NOMO-1 treated with DMSO at 0.1 percent for 48 hours (cell line): ENCODE data around the gene SLC27A2.
"Not testable (repeated sequence)": the region's sequence is repeated elsewhere in the genome, so short reads cannot be mapped to it uniquely, and the experiment has no call there.

Experiments used
- DNase-seq: peaks from one replicate; lab custom pipeline; 2025; ENCODE audit not compliant: unreplicated experiment; lab: John Stamatoyannopoulos, UW

SLC27A2 gene

GRCh38 chr15:50188793-50189192 lies 6.8 kb downstream of the SLC27A2 start:
- DNase-seq = not testable (repeated sequence)

DNA sequence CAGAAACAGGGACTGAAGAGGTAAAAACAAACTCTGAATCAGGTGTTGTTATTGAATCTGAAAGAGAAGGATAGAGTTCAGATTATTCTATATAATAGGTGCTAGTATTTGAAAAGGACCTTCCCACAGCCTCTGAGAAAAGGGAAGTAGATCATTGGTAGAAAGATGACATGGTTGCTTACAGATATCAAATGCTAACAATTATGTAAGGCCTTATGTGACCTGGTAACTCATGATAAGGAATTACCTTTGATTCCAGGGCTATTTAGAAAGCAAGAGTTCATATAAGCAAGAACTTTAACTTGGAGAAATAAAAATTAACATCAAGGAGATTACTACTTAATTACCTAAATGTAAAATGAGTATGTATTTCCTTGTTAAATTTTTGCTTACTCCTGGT lies 7.6 kb downstream of the SLC27A2 start:
- DNase-seq = peak; percentile 60

DNA sequence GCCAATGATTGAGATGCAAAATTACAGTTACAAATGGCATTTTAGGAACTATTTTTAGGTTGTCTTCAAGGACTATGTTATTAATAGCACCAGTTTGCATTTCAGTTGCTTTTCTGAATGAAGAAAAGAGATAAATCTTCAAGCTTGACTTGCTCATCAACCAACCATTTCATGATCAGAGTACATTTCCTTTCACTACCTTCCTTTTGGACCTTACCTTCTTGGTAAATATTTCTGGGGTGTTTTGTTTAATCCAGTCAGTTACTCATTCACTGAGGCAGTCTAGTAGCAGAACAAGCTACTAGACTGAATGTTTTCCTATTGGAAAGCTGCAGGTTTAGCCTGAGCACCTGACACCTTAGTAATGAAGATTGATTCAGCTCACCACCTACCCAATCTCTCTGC lies 8.2 kb downstream of the SLC27A2 start:
- DNase-seq = no peak

GRCh38 chr15:50190723-50191122 lies 8.7 kb downstream of the SLC27A2 start:
- no peak for DNase-seq

GRCh38 chr15:50192164-50192563 lies 10.2 kb downstream of the SLC27A2 start:
- no peak for DNase-seq

DNA sequence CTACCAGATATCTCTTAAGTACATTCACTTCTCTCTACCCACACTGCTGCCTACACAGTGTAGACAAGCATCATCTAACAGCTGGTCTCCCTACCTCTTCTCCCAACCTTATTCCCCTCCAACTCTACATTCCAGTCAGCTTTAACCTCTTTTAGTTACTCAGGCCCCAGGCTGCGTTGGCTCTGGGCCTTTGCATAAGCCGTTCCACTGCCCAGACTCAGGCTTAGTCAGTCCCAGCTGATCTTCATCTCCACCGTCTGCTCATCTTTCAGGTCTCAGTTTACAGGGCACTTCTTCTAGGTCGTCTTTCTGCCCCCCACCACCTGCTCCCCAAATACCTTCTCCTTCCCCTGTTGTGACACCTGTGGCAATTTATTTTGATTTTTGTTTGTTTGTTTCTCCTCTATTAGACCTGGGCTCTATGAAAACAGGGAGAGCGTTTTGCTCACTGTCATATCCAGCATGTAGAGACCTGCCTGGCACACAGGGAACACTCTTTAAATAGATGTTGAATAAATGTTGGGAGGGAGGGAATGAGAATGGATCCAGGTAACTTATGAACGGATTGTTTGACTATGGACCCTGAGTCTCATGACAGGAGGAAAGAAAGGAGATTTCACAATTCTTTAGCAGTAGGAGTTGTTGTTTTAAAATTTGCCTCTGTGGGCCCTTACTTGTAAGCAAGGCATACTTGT lies 11.1 kb downstream of the SLC27A2 start:
- no peak for DNase-seq

DNA sequence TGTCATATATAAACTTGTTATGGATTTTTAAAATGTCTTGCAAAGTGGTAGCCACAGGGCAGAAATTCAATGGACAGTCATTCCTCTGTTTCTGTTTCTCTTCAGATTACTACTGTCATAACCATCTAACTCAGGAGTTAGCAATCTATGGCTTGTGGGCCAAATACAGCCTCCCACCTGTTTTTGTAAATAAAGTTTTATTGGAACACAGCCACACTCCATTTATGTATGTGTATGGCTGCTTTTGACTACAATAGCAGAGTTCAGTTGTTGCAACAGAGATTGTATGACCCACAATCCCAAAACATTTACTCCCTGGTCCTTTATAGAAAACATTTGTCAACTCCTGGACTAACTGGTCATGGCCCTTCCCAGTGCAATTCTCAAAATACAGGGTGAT lies 20.0 kb downstream of the SLC27A2 start:
- DNase-seq = no peak

DNA sequence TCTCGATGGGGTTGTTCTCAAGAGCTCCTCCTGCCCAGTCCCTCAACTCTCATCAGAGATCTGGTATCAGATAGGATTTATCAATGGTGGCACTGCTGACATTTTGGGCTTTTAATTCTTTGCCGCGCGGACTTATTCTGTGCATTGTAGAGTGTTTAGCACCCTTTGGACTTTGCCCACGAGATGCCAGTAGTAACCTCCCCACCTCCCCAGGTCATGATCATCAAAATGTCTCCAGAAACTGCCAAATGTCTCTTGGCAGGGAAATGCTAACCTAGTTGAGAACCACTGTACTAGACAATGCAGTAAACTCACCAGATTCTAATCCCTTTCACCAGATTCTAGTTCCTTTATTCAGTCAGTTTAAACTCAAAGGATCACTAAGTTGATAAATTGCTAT lies 24.0 kb downstream of the SLC27A2 start:
- DNase-seq = no peak

DNA sequence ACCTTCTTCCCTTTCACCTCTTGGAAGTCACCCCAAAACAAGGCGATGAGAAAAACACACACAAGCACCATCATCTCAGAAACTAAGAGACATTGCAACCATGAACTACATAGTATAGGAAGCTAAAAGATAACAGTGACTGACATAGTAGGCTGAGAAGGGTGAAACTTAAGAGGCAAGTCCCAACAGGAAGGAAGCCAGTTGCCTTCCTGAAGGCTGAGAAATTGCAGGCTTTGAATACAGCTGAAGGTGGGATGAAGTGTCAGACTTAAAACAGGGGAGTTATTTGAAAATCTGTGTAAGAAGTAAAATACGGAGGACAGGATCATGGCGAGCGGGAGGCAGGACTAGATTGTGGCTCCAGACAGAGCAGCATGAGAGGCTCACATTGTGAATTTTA lies 27.8 kb downstream of the SLC27A2 start:
- no peak for DNase-seq

GRCh38 chr15:50210462-50211157 lies 28.6 kb downstream of the SLC27A2 start:
- DNase-seq = no peak

DNA sequence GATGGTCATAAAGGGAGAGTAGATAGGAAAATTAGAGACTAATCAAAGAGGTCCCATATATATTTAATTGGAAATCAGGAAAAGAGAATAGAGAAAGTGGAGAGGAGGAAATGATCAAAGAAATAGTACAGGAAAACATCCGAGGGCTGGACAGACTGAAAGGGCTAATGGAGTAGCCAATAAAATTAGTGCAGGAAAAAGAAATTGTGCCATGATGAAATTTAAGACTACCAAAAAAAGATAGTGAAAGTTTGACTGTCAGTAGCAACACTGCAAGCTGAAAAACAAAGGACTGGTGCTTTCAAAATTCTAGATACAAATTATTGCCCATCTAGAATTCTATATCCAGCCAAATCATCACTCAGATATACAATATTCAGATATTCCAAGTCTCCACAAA lies 36.3 kb downstream of the SLC27A2 start:
- no peak for DNase-seq

DNA sequence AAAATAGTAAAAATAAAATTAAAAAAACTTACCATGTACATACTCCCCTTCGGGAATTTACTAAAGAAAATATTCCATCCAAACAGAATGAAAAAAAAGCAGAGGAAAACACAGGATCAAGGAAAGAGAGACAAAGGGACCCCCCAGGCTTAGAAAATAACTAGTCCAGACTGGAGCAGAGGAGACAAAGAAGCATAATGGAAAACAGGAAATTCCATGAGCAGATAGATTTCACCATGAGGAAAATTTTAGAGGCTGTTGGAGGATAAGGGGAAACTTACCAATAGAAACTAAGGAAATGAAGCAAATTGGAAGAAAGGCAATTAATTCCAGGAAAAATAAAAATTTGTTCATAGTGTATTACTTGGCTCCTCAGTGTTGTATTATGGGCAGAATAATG lies 36.7 kb downstream of the SLC27A2 start:
- no peak for DNase-seq

DNA sequence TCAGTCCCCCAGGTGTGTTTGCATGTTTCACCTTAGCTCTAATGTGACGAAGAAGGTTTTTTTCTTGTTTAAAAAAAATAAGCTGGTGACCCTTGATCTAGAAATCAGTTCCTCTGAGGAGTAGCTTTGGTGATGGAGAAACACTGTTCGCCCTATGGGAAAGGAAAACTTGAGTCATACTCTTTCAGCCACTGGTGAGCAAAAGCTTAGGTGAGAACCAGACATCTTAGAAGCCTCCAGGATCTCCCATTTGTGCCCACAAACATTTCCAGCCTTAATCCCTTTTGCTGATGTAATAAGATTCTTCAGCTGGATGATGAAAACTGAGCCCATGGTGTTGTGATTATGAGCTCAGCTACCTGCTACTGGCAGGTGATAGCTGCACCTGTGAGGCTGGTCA lies 37.8 kb downstream of the SLC27A2 start:
- no peak for DNase-seq

- DNase-seq = no peak
These were observed 40.2 kb downstream of the SLC27A2 start for GRCh38 chr15:50222181-50222580.

DNA sequence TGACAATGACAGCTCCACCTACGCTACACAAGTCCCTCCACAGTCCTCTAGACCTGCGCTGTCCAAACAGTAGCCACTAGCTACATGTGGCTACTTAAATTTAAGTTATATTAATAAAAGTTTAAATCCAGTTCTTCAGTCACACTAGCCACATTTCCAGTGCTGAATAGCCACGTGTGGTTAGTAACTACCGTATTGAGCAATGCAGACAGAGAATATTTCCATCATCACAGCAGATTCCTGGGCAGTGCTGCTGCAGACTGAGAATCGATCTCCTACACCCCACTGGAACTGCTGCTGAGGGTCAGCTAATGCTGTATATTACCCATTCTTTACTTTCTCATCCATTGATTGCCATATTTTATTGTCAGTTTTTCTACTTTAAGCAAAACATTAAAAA lies 42.6 kb downstream of the SLC27A2 start:
- peak; percentile 1 for DNase-seq

- no peak for DNase-seq
These were observed 43.1 kb downstream of the SLC27A2 start for GRCh38 chr15:50225057-50225456.

- DNase-seq = no peak
These were observed 43.9 kb downstream of the SLC27A2 start for GRCh38 chr15:50225938-50226337.

DNA sequence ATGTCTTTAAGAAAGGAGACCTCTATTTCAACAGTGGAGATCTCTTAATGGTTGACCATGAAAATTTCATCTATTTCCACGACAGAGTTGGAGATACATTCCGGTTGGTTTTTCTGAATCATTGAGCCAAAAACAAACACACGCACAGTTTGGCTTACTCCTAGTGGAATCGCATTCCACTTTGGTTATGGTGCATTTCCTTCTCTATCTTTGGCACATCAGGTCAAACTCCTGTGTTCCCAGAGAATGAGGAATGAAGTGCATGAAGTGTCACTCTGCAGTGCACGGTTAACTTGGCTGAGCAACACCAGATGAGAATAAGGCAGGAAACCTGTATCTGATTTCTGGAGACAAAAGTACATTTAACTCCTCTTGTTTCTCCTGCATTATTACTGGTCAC lies 45.1 kb downstream of the SLC27A2 start:
- DNase-seq = no peak

- DNase-seq = no peak
These were observed 46.9 kb downstream of the SLC27A2 start for GRCh38 chr15:50228866-50229265.

GRCh38 chr15:50229336-50229735 lies 47.3 kb downstream of the SLC27A2 start:
- no peak for DNase-seq

DNA sequence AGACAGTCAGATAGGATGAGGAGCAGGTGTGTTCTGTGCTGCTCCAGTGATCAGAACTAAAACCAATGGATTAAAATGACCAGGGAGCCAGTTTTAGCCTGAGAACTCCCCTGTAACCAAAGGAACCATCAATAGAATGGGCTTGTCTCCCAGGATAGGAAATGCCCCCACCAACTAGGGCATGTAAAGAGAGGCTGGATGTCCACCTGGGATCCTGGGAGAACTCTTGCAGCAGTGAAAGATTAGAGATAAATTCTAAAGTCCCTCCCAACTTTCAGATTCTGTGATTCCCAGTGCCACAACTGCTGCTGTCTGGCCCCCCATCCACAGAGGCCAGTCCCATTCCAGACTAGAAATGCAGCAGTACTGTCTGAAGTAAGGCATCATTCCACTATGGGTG lies 49.8 kb downstream of the SLC27A2 start:
- no peak for DNase-seq

DNA sequence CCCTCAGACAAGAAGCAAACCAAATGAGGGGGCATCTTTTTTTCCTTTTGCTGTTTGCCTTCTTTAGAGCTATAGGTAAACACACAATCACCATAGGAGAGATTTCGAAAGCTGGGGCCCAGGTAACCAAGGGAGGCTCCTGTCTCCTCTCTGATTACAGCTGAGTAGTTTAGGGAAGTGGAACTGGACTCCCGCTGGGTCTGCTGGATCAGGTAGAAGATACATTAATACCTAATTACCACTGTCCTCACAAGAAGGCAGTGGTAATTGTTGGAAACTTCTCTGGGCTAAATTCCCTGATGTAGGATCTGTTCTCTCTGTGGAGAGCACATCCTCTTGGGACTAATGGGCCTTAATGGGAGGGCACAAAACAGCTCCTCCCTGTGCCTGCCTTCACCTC lies 50.8 kb downstream of the SLC27A2 start:
- no peak for DNase-seq

- DNase-seq = no peak
These were observed 51.3 kb downstream of the SLC27A2 start for GRCh38 chr15:50233192-50233736.
